NCI-H524 treated with DMSO at 0.1 percent for 48 hours (cell line): ENCODE results near the gene SEZ6L2.
A peak's percentile ranks its signal among the peaks of the same experiment; 100 is the strongest.
"Not testable (repeated sequence)": the region's sequence is repeated elsewhere in the genome, so short reads cannot be mapped to it uniquely, and the experiment has no call there.

ENCODE experiments used
- DNase-seq: peaks from one replicate; lab custom pipeline; 2025; lab: John Stamatoyannopoulos, UW

SEZ6L2 gene

GRCh38 chr16:29891525-29892457 is 7.6 kb downstream of the SEZ6L2 start:
- no peak for DNase-seq

- DNase-seq, result not testable (repeated sequence)
Measured at GRCh38 chr16:29889372-29889771, 10.0 kb downstream of the SEZ6L2 start.

GRCh38 chr16:29883987-29884386 is 15.4 kb downstream of the SEZ6L2 start:
- no peak for DNase-seq

- no peak for DNase-seq
Measured at GRCh38 chr16:29881050-29881449, 18.3 kb downstream of the SEZ6L2 start.

- no peak for DNase-seq
Measured at GRCh38 chr16:29878172-29878571, 21.2 kb downstream of the SEZ6L2 start.

GRCh38 chr16:29877266-29877961 is 21.9 kb downstream of the SEZ6L2 start:
- DNase-seq, result no peak

GRCh38 chr16:29876594-29877249 is 22.6 kb downstream of the SEZ6L2 start:
- no peak for DNase-seq

GRCh38 chr16:29876217-29876593 is 23.1 kb downstream of the SEZ6L2 start:
- DNase-seq, result no peak

GRCh38 chr16:29875206-29875605 is 24.1 kb downstream of the SEZ6L2 start:
- DNase-seq, result no peak

GRCh38 chr16:29873319-29873718 is 26.0 kb downstream of the SEZ6L2 start:
- DNase-seq, result no peak

- no peak for DNase-seq
Measured at GRCh38 chr16:29871822-29872546, 27.4 kb downstream of the SEZ6L2 start.

- DNase-seq, result not testable (repeated sequence)
Measured at GRCh38 chr16:29869067-29869466, 30.3 kb downstream of the SEZ6L2 start.

- DNase-seq, result no peak
Measured at GRCh38 chr16:29868396-29869009, 30.8 kb downstream of the SEZ6L2 start.

GRCh38 chr16:29864205-29864604 is 35.1 kb downstream of the SEZ6L2 start:
- DNase-seq, result no peak

GRCh38 chr16:29863669-29863984 is 35.7 kb downstream of the SEZ6L2 start:
- DNase-seq, result no peak

- peak; percentile 84 for DNase-seq
Measured at GRCh38 chr16:29862884-29863668, 36.3 kb downstream of the SEZ6L2 start, which contains the start of gene CDIPT. Gene CDIPT (minus strand): TSS chr16:29863226. CDS start chr16:29862857, 369 bp downstream.

GRCh38 chr16:29862383-29862883 is 36.9 kb downstream of the SEZ6L2 start:
- no peak for DNase-seq

- no peak for DNase-seq
Measured at GRCh38 chr16:29860218-29860617, 39.1 kb downstream of the SEZ6L2 start.

GRCh38 chr16:29858974-29859373 is 40.4 kb downstream of the SEZ6L2 start:
- DNase-seq, result no peak

GRCh38 chr16:29858149-29858849 is 41.1 kb downstream of the SEZ6L2 start:
- DNase-seq, result no peak
